ENCODE results near the gene HIF1AN. TPM values are rescaled to one million over a fixed set of nuclear protein-coding genes. Genes with fewer than 3 reads are reported as not detected.

HIF1AN gene
- total and polyA plus RNA-seq, 2 donors from 2014 or later, result 10.9 to 40.6 TPM

DNA sequence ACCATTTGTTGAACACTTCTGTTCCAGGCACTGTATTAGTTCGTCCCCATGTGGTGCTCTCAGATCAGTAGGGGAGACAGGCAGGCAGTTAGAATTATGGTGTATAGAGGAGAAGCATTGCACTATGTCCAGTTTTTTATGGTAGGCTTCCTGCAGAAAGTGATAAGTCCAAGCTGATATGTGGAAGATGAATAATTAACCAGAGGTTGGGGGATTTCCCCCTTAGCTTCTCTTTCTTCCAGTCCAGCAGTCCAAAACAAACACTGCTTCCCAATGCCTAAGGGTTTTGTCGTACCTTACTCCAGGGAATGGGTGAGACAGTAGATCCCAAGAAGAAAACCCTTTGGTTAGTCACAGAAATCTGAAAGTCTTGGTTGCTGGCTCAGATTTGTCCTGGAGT lies 19.2 kb downstream of the HIF1AN start:
- H3K36me3 ChIP-seq (ENCODE audit: control insufficient read depth in 2 of 3, insufficient read depth in 3 of 3, low read length in 3 of 3), result peaks cover 0 to 9% (median 2%) of the 10 kb centered on the region in 3 donors
- TF ChIP-seq, protein P1, sequence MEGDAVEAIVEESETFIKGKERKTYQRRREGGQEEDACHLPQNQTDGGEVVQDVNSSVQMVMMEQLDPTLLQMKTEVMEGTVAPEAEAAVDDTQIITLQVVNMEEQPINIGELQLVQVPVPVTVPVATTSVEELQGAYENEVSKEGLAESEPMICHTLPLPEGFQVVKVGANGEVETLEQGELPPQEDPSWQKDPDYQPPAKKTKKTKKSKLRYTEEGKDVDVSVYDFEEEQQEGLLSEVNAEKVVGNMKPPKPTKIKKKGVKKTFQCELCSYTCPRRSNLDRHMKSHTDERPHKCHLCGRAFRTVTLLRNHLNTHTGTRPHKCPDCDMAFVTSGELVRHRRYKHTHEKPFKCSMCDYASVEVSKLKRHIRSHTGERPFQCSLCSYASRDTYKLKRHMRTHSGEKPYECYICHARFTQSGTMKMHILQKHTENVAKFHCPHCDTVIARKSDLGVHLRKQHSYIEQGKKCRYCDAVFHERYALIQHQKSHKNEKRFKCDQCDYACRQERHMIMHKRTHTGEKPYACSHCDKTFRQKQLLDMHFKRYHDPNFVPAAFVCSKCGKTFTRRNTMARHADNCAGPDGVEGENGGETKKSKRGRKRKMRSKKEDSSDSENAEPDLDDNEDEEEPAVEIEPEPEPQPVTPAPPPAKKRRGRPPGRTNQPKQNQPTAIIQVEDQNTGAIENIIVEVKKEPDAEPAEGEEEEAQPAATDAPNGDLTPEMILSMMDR (IDR thresholded peaks at IDR 0.05; ENCODE audit: borderline replicate concordance, extremely low read depth, insufficient read depth), result no peak
- FAIRE-seq, result no peak
- intact Hi-C loops (cut with DNase I), result no loop called here
- H3K4me3 ChIP-seq (ENCODE audit: low read length in 3 of 3), result no peak overlapping the region
- no peak overlapping the region for H3K27ac ChIP-seq (ENCODE audit: low read depth in 2 of 2, low read length in 2 of 2)
- H3K27me3 ChIP-seq (ENCODE audit: control insufficient read depth, insufficient read depth, low read length), result no peaks in the 10 kb centered on the region
- H3K9me3 ChIP-seq (ENCODE audit: control insufficient read depth in 2 of 3, insufficient read depth in 1 of 3, low read length in 3 of 3), result no peaks in the 10 kb centered on the region
- no peak overlapping the region for H3K9ac ChIP-seq (ENCODE audit: low read length in 3 of 3)
- DNase-seq, result no peak
- H3K4me1 ChIP-seq (ENCODE audit: control insufficient read depth in 2 of 3, insufficient read depth in 2 of 3, low read depth in 1 of 3, low read length in 3 of 3), result peaks cover 0 to 3% (median 0%) of the 10 kb centered on the region in 3 donors

DNA sequence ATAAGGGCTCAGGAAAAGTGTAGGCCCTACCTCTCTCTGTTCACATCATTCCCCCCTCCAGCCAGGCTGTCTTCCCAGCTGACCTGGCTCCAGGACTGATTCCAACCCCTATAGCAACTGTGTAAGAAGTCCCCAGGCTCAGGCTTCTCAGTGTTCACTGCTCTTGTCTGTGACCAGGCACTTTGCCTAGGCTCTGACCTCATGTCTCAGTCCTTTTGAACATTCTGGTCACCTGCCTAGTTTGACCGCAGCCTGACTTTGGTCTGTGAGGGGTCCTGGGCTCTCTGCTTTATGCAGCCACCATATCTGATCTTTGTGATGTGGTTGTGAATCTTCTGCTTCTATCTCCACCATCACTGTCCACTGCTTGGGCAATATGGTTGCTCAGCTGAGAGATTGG lies 24.5 kb downstream of the HIF1AN start:
- TF ChIP-seq, protein P1 (IDR thresholded peaks at IDR 0.05; ENCODE audit: borderline replicate concordance, extremely low read depth, insufficient read depth), result no peak
- FAIRE-seq (no peak), DNase-seq (no peak)
- peaks cover 0 to 2% (median 0%) of the 10 kb centered on the region in 3 donors for H3K4me1 ChIP-seq (ENCODE audit: control insufficient read depth in 2 of 3, insufficient read depth in 2 of 3, low read depth in 1 of 3, low read length in 3 of 3)
- no peaks in the 10 kb centered on the region for H3K9me3 ChIP-seq (ENCODE audit: control insufficient read depth in 2 of 3, insufficient read depth in 1 of 3, low read length in 3 of 3)
- H3K4me3 ChIP-seq (ENCODE audit: low read length in 3 of 3), result no peak overlapping the region
- H3K36me3 ChIP-seq (ENCODE audit: control insufficient read depth in 2 of 3, insufficient read depth in 3 of 3, low read length in 3 of 3), result no peaks in the 10 kb centered on the region
- H3K27me3 ChIP-seq (ENCODE audit: control insufficient read depth, insufficient read depth, low read length), result peaks cover 5% of the 10 kb centered on the region
- H3K9ac ChIP-seq (ENCODE audit: low read length in 3 of 3), result no peak overlapping the region
- H3K27ac ChIP-seq (ENCODE audit: low read depth in 2 of 2, low read length in 2 of 2), result no peak overlapping the region
- intact Hi-C loops (cut with DNase I), result loop anchor here (10.0 kb wide), 1 partner anchor 315 kb away; no protein-coding TSS in a partner anchor

DNA sequence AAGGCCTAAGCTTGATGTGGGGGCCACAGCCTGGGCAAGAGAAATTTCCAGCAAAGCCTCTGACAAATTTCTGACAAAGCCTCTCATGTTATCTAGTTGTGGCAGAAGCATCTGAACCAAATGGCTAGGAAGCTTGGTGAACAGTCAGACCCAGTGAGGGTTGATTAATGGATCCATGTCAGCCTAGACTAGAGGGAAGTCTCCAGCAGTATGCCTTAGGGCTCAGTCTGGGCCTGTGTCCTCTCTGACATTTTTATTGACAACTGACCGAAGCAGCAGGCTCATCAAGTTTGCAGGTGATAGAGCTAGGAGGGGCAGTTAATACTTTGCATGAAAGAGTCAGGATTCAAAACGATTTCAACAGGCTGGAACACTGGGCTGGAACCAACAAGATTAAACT lies 25.3 kb downstream of the HIF1AN start:
- no peak for FAIRE-seq
- TF ChIP-seq, protein P1 (IDR thresholded peaks at IDR 0.05; ENCODE audit: borderline replicate concordance, extremely low read depth, insufficient read depth), result no peak

More for the DNA sequence above, 25.3 kb downstream of the HIF1AN start:
- no peak overlapping the region for H3K27ac ChIP-seq (ENCODE audit: low read depth in 2 of 2, low read length in 2 of 2)
- H3K4me3 ChIP-seq (ENCODE audit: low read length in 3 of 3), result no peak overlapping the region
- intact Hi-C loops (cut with DNase I), result loop anchor here (10.0 kb wide), 1 partner anchor 314 kb away; no protein-coding TSS in a partner anchor
- H3K9ac ChIP-seq (ENCODE audit: low read length in 3 of 3), result no peak overlapping the region
- H3K9me3 ChIP-seq (ENCODE audit: control insufficient read depth in 2 of 3, insufficient read depth in 1 of 3, low read length in 3 of 3), result no peaks in the 10 kb centered on the region
- no peaks in the 10 kb centered on the region for H3K4me1 ChIP-seq (ENCODE audit: control insufficient read depth in 2 of 3, insufficient read depth in 2 of 3, low read depth in 1 of 3, low read length in 3 of 3)
- peaks cover 5% of the 10 kb centered on the region for H3K27me3 ChIP-seq (ENCODE audit: control insufficient read depth, insufficient read depth, low read length)
- H3K36me3 ChIP-seq (ENCODE audit: control insufficient read depth in 2 of 3, insufficient read depth in 3 of 3, low read length in 3 of 3), result no peaks in the 10 kb centered on the region
- DNase-seq, result no peak
